GM23338 (cell line): ENCODE data around the gene NSMCE4A. TPM values are rescaled to one million over a fixed set of nuclear protein-coding genes. Genes with fewer than 3 reads are reported as not detected.

Experiments used
- ATAC-seq: fragments of 200-7000 bp; cut with Tn5 transposase; 3 replicates; pipeline ENCODE4 v1.9.1; 2020
- DNase-seq: peaks from one replicate; pipeline ENCODE4 v3.0.0-alpha.2; 2015; ENCODE audit warnings: low spot score
- H2AFZ ChIP-seq: fragments of 200-600 bp; sonication (generic); 2 replicates; pipeline ENCODE4 v1.8.0; 2016; ENCODE audit warnings: antibody characterized with exemption, mild to moderate bottlenecking, moderate library complexity
- H3F3A ChIP-seq: fragments of 200-600 bp; sonication (generic); replicated peaks from 2 replicates; pipeline ENCODE4 v1.8.0; 2017; ENCODE audit warnings: antibody characterized with exemption, mixed run types, low read depth
- H3K27ac ChIP-seq: fragments of 200-600 bp; sonication (generic); 2 replicates; pipeline ENCODE4 v1.6.1; 2016; ENCODE audit warnings: low read depth
- H3K27me3 ChIP-seq: fragments of 200-600 bp; sonication (generic); 2 replicates; pipeline ENCODE4 v1.8.0; 2016; ENCODE audit warnings: mild to moderate bottlenecking, mixed run types, moderate library complexity; ENCODE audit not compliant: insufficient read depth
- H3K36me3 ChIP-seq: fragments of 200-600 bp; sonication (generic); 2 replicates; pipeline ENCODE4 v1.8.0; 2016; ENCODE audit warnings: mild to moderate bottlenecking; ENCODE audit not compliant: insufficient read depth
- H3K4me1 ChIP-seq: fragments of 200-600 bp; sonication (generic); 2 replicates; pipeline ENCODE4 v1.8.0; 2016; ENCODE audit warnings: mild to moderate bottlenecking, moderate library complexity; ENCODE audit not compliant: insufficient read depth
- H3K4me2 ChIP-seq: fragments of 200-600 bp; sonication (generic); 2 replicates; pipeline ENCODE4 v1.7.1; 2017; ENCODE audit warnings: mixed run types
- H3K4me3 ChIP-seq: fragments of 200-600 bp; sonication (generic); 2 replicates; pipeline ENCODE4 v1.6.1; 2016; ENCODE audit warnings: mixed run types
- H3K79me2 ChIP-seq: fragments of 200-600 bp; sonication (generic); replicated peaks from 2 replicates; pipeline ENCODE4 v1.8.0; 2017; ENCODE audit warnings: mild to moderate bottlenecking; ENCODE audit not compliant: insufficient read depth
- H3K9me2 ChIP-seq: fragments of 200-600 bp; sonication (generic); 2 replicates; pipeline ENCODE4 v1.8.0; 2017; ENCODE audit not compliant: insufficient read depth
- H4K20me1 ChIP-seq: fragments of 200-600 bp; sonication (generic); replicated peaks from 2 replicates; pipeline ENCODE4 v1.8.0; 2017; ENCODE audit warnings: mild to moderate bottlenecking; ENCODE audit not compliant: insufficient read depth
- H3K27ac Mint-ChIP-seq: 2 replicates; pipeline ENCODE4 v1.8.0; 2020; ENCODE audit warnings: inconsistent platforms, mild to moderate bottlenecking, moderate library complexity, mixed read lengths
- H3K27me3 Mint-ChIP-seq: 3 replicates; pipeline ENCODE4 v1.8.0; 2022; ENCODE audit warnings: low read depth, mild to moderate bottlenecking, moderate library complexity, mixed read lengths, inconsistent platforms; ENCODE audit not compliant: insufficient read depth, poor library complexity
- H3K36me3 Mint-ChIP-seq: 3 replicates; pipeline ENCODE4 v1.8.0; 2021; ENCODE audit warnings: low read depth, mild to moderate bottlenecking, inconsistent platforms, moderate library complexity, mixed read lengths
- H3K4me1 Mint-ChIP-seq: 3 replicates; pipeline ENCODE4 v1.8.0; 2020; ENCODE audit warnings: mild to moderate bottlenecking, inconsistent platforms, mixed read lengths
- H3K4me3 Mint-ChIP-seq: 3 replicates; pipeline ENCODE4 v1.8.0; 2021; ENCODE audit warnings: moderate library complexity, mild to moderate bottlenecking, inconsistent platforms, mixed read lengths
- H3K9me3 Mint-ChIP-seq: 3 replicates; pipeline ENCODE4 v1.8.0; 2020; ENCODE audit warnings: moderate library complexity, mild to moderate bottlenecking, inconsistent platforms, mixed read lengths
- CREB1 ChIP-seq: fragments of 250-450 bp; sonication (Bioruptor Pico); IDR thresholded peaks from 2 replicates; pipeline ENCODE4 v1.5.0; 2020; ENCODE audit warnings: low read depth, mild to moderate bottlenecking, moderate library complexity
- POLR2AphosphoS5 ChIP-seq: IDR thresholded peaks from 2 replicates; pipeline ENCODE4 v1.6.1; 2016; ENCODE audit warnings: antibody characterized with exemption, low read depth
- ZNF114 ChIP-seq: fragments of 250-450 bp; sonication (Bioruptor Pico); IDR thresholded peaks from 2 replicates; pipeline ENCODE4 v1.5.0; 2020; ENCODE audit warnings: mild to moderate bottlenecking, moderate library complexity
- ZNF331 ChIP-seq: fragments of 250-450 bp; sonication (Bioruptor Pico); IDR thresholded peaks from 2 replicates; pipeline ENCODE4 v1.5.0; 2020; ENCODE audit warnings: low read depth, mild to moderate bottlenecking, moderate library complexity
- polyA plus RNA-seq: library from polyadenylated mRNA; unstranded; fragments of >200 nt; fragmentation: Nextera tagmentation; extraction: Ambion mirVana; gene quantifications from 2 replicates; pipeline ENCODE4 v1.2.1, GENCODE V29; 2016
- total RNA-seq: library from RNA; depleted of rRNA; stranded (reverse); fragments of >200 nt; shearing (Covaris generic); gene quantifications from 2 replicates; pipeline ENCODE4 v1.2.3, GENCODE V29; 2014
- TF ChIP-seq, protein P1 (sequence below), 2 experiments: fragments of 200-600 bp in 1 of 2; sonication (generic) in 1 of 2; conservative IDR thresholded peaks; 2 replicates each; pipeline versions ENCODE4 v1.5.1 to v1.6.1; 2016 to 2017; ENCODE audit warnings: antibody characterized with exemption in 2 of 2, low read depth in 2 of 2, mild to moderate bottlenecking in 2 of 2, moderate library complexity in 1 of 2
- TF ChIP-seq, protein P2 (sequence below): IDR thresholded peaks from 2 replicates; pipeline ENCODE4 v1.6.1; 2016; ENCODE audit warnings: antibody characterized with exemption
- TF ChIP-seq, protein P3 (sequence below): IDR thresholded peaks from one replicate; pipeline ENCODE4 v1.6.1; 2018; ENCODE audit warnings: antibody characterized with exemption; ENCODE audit not compliant: unreplicated experiment
- TF ChIP-seq, protein P4 (sequence below): fragments of 250-450 bp; sonication (Bioruptor Pico); IDR thresholded peaks from 2 replicates; pipeline ENCODE4 v1.5.0; 2020; ENCODE audit warnings: mild to moderate bottlenecking, moderate library complexity

Gene NSMCE4A
- total and polyA plus RNA-seq, 2 experiments from 2014 or later, result 84.8 to 94.9 TPM

DNA sequence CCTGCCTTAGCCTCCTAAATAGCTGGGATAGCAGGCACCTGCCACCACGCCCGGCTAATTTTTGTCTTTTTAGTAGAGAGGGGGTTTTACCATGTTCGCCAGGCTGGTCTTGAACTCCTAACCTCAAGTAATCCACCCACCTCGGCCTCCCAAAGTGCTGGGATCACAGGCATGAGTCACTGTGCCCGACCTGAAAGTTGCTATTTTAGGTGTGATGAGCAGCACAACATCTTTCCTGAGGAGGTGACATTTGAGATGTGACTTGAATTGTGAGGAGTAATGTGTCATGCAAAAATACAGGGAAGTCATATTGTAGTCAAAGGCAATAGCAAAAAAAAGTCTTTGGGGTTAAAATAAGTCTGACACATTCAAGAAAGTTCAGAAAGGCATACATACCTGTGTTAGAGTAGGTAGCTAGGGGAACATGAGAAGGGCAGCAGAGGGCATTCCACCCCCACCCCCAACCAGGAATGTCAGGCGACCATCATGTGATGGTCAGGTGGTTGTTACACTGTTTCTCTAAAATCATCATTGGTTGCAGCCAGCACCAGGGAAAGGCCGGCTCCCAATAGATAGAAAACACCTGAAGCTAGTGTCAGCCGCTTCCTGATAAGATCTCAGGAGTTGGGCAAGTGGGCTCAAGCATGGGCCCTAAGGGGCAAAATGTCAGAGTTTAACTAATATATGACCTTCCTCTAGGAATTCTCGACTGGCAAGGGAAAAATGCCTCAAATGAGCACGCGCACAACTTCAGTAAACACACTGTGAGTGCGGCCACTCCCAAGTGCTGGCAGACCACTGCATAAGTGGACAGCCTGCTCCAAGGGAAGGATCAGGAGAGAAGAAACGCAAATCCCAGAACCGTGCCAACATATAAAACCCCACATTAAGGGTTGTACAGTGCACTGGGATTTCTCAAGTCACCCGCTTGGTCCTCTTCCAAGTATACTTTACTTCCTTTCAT lies 13.6 kb upstream of the NSMCE4A start, which contains the start of gene TACC2 (continued):
- TF ChIP-seq, protein P1, sequence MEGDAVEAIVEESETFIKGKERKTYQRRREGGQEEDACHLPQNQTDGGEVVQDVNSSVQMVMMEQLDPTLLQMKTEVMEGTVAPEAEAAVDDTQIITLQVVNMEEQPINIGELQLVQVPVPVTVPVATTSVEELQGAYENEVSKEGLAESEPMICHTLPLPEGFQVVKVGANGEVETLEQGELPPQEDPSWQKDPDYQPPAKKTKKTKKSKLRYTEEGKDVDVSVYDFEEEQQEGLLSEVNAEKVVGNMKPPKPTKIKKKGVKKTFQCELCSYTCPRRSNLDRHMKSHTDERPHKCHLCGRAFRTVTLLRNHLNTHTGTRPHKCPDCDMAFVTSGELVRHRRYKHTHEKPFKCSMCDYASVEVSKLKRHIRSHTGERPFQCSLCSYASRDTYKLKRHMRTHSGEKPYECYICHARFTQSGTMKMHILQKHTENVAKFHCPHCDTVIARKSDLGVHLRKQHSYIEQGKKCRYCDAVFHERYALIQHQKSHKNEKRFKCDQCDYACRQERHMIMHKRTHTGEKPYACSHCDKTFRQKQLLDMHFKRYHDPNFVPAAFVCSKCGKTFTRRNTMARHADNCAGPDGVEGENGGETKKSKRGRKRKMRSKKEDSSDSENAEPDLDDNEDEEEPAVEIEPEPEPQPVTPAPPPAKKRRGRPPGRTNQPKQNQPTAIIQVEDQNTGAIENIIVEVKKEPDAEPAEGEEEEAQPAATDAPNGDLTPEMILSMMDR (conservative IDR thresholded peaks at IDR 0.05; ENCODE audit: low read depth in 2 of 2), result no peak
- TF ChIP-seq POLR2AphosphoS5 (no peak), ZNF114 (CRISPR knock-in tag) (no peak), ZNF331 (CRISPR knock-in tag) (no peak)
- TF ChIP-seq, protein P2, sequence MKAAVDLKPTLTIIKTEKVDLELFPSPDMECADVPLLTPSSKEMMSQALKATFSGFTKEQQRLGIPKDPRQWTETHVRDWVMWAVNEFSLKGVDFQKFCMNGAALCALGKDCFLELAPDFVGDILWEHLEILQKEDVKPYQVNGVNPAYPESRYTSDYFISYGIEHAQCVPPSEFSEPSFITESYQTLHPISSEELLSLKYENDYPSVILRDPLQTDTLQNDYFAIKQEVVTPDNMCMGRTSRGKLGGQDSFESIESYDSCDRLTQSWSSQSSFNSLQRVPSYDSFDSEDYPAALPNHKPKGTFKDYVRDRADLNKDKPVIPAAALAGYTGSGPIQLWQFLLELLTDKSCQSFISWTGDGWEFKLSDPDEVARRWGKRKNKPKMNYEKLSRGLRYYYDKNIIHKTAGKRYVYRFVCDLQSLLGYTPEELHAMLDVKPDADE, result no peak
- TF ChIP-seq, protein P3, sequence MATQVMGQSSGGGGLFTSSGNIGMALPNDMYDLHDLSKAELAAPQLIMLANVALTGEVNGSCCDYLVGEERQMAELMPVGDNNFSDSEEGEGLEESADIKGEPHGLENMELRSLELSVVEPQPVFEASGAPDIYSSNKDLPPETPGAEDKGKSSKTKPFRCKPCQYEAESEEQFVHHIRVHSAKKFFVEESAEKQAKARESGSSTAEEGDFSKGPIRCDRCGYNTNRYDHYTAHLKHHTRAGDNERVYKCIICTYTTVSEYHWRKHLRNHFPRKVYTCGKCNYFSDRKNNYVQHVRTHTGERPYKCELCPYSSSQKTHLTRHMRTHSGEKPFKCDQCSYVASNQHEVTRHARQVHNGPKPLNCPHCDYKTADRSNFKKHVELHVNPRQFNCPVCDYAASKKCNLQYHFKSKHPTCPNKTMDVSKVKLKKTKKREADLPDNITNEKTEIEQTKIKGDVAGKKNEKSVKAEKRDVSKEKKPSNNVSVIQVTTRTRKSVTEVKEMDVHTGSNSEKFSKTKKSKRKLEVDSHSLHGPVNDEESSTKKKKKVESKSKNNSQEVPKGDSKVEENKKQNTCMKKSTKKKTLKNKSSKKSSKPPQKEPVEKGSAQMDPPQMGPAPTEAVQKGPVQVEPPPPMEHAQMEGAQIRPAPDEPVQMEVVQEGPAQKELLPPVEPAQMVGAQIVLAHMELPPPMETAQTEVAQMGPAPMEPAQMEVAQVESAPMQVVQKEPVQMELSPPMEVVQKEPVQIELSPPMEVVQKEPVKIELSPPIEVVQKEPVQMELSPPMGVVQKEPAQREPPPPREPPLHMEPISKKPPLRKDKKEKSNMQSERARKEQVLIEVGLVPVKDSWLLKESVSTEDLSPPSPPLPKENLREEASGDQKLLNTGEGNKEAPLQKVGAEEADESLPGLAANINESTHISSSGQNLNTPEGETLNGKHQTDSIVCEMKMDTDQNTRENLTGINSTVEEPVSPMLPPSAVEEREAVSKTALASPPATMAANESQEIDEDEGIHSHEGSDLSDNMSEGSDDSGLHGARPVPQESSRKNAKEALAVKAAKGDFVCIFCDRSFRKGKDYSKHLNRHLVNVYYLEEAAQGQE, result no peak

DNA sequence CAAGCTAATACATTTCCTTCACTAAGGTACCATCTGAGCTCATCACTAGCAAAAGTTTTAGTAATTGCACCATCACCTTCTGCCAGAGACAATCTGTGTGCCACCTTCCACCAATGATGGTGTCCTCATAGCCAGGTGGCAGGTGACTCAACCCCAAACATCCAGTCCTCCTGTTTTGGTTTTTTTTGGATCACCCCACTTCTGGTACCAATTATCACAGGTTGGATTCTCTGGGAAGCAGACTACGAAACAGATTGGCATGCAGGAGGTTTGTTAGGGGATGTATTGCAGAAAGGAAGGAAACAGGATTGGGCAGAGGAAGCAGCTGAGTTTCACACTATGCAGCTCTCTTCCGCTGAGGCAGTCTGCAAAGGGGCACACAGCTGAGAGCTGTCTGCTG lies 9.4 kb upstream of the NSMCE4A start:
- H4K20me1 ChIP-seq, result no peaks in the 10 kb centered on the region
- H3K79me2 ChIP-seq, result no peaks in the 10 kb centered on the region
- no peaks in the 10 kb centered on the region for H3K27me3 ChIP-seq
- H3K9me3 Mint-ChIP-seq, result peaks cover 28% of the 10 kb centered on the region
- no peak for DNase-seq
- no peak overlapping the region for H3K27ac ChIP-seq
- no peak overlapping the region for H3K4me3 ChIP-seq
- no peak overlapping the region for H3K27ac Mint-ChIP-seq
- H3K36me3 Mint-ChIP-seq, result peaks cover 24% of the 10 kb centered on the region
- no peak overlapping the region for H2AFZ ChIP-seq
- H3K4me1 ChIP-seq, result no peaks in the 10 kb centered on the region
- H3K4me3 Mint-ChIP-seq, result no peak overlapping the region
- no peaks in the 10 kb centered on the region for H3K9me2 ChIP-seq
- no peaks in the 10 kb centered on the region; the same call in 1 of the 2 replicates for H3K36me3 ChIP-seq
- peaks cover 3% of the 10 kb centered on the region for H3K27me3 Mint-ChIP-seq
- H3K4me2 ChIP-seq, result no peak overlapping the region
- H3K4me1 Mint-ChIP-seq, result peaks cover 3% of the 10 kb centered on the region; the same call in 1 of the 3 replicates
- no peak for ATAC-seq
- no peaks in the 10 kb centered on the region for H3F3A ChIP-seq
- TF ChIP-seq, protein P4, sequence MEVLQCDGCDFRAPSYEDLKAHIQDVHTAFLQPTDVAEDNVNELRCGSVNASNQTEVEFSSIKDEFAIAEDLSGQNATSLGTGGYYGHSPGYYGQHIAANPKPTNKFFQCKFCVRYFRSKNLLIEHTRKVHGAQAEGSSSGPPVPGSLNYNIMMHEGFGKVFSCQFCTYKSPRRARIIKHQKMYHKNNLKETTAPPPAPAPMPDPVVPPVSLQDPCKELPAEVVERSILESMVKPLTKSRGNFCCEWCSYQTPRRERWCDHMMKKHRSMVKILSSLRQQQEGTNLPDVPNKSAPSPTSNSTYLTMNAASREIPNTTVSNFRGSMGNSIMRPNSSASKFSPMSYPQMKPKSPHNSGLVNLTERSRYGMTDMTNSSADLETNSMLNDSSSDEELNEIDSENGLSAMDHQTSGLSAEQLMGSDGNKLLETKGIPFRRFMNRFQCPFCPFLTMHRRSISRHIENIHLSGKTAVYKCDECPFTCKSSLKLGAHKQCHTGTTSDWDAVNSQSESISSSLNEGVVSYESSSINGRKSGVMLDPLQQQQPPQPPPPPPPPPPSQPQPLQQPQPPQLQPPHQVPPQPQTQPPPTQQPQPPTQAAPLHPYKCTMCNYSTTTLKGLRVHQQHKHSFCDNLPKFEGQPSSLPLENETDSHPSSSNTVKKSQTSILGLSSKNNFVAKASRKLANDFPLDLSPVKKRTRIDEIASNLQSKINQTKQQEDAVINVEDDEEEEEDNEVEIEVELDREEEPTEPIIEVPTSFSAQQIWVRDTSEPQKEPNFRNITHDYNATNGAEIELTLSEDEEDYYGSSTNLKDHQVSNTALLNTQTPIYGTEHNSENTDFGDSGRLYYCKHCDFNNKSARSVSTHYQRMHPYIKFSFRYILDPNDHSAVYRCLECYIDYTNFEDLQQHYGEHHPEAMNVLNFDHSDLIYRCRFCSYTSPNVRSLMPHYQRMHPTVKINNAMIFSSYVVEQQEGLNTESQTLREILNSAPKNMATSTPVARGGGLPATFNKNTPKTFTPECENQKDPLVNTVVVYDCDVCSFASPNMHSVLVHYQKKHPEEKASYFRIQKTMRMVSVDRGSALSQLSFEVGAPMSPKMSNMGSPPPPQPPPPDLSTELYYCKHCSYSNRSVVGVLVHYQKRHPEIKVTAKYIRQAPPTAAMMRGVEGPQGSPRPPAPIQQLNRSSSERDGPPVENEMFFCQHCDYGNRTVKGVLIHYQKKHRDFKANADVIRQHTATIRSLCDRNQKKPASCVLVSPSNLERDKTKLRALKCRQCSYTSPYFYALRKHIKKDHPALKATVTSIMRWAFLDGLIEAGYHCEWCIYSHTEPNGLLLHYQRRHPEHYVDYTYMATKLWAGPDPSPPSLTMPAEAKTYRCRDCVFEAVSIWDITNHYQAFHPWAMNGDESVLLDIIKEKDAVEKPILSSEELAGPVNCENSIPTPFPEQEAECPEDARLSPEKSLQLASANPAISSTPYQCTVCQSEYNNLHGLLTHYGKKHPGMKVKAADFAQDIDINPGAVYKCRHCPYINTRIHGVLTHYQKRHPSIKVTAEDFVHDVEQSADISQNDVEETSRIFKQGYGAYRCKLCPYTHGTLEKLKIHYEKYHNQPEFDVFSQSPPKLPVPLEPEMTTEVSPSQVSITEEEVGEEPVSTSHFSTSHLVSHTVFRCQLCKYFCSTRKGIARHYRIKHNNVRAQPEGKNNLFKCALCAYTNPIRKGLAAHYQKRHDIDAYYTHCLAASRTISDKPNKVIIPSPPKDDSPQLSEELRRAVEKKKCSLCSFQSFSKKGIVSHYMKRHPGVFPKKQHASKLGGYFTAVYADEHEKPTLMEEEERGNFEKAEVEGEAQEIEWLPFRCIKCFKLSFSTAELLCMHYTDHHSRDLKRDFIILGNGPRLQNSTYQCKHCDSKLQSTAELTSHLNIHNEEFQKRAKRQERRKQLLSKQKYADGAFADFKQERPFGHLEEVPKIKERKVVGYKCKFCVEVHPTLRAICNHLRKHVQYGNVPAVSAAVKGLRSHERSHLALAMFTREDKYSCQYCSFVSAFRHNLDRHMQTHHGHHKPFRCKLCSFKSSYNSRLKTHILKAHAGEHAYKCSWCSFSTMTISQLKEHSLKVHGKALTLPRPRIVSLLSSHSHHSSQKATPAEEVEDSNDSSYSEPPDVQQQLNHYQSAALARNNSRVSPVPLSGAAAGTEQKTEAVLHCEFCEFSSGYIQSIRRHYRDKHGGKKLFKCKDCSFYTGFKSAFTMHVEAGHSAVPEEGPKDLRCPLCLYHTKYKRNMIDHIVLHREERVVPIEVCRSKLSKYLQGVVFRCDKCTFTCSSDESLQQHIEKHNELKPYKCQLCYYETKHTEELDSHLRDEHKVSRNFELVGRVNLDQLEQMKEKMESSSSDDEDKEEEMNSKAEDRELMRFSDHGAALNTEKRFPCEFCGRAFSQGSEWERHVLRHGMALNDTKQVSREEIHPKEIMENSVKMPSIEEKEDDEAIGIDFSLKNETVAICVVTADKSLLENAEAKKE (CRISPR knock-in tag), result no peak
- TF ChIP-seq POLR2AphosphoS5 (no peak), CREB1 (CRISPR knock-in tag) (no peak)
- TF ChIP-seq, protein P2, result no peak
